HG02943 (cell line): Measurements from ENCODE around the gene KRTAP5-7.
"Not testable (repeated sequence)": the region's sequence is repeated elsewhere in the genome, so short reads cannot be mapped to it uniquely, and the experiment has no call there.

Experiments
- ATAC-seq: cut with Tn5 transposase; IDR thresholded peaks from one replicate; pipeline ENCODE4 v1.9.1; 2021; ENCODE audit warnings: mild to moderate bottlenecking, low read depth, moderate library complexity; ENCODE audit not compliant: unreplicated experiment

KRTAP5-7 gene

GRCh38 chr11:71526796-71527575 lies at the start of gene KRTAP5-7:
TSS of gene KRTAP5-7 (plus strand) at chr11:71527267. CDS start at chr11:71527301, 34 bp downstream.
- ATAC-seq, result not testable (repeated sequence)

GRCh38 chr11:71477641-71478527 lies 49.2 kb upstream of the KRTAP5-7 start:
- no peak for ATAC-seq

- ATAC-seq, result no peak
Measured at GRCh38 chr11:71478528-71478840, 48.6 kb upstream of the KRTAP5-7 start.

- no peak for ATAC-seq
Measured at GRCh38 chr11:71481101-71481960, 45.7 kb upstream of the KRTAP5-7 start.

GRCh38 chr11:71482216-71482615 lies 44.9 kb upstream of the KRTAP5-7 start:
- ATAC-seq, result no peak

- ATAC-seq, result no peak
Measured at GRCh38 chr11:71482746-71483364, 44.2 kb upstream of the KRTAP5-7 start.

GRCh38 chr11:71483692-71484091 lies 43.4 kb upstream of the KRTAP5-7 start:
- no peak for ATAC-seq

- ATAC-seq, result no peak
Measured at GRCh38 chr11:71484248-71485062, 42.6 kb upstream of the KRTAP5-7 start.

GRCh38 chr11:71485063-71485399 lies 42.0 kb upstream of the KRTAP5-7 start:
- ATAC-seq, result no peak

GRCh38 chr11:71485466-71485865 lies 41.6 kb upstream of the KRTAP5-7 start:
- no peak for ATAC-seq

- no peak for ATAC-seq
Measured at GRCh38 chr11:71486320-71486719, 40.7 kb upstream of the KRTAP5-7 start.

GRCh38 chr11:71488681-71489270 lies 38.3 kb upstream of the KRTAP5-7 start:
- no peak for ATAC-seq

- ATAC-seq, result no peak
Measured at GRCh38 chr11:71489311-71490043, 37.6 kb upstream of the KRTAP5-7 start.

- no peak for ATAC-seq
Measured at GRCh38 chr11:71490044-71490730, 36.9 kb upstream of the KRTAP5-7 start.

- no peak for ATAC-seq
Measured at GRCh38 chr11:71490731-71491390, 36.2 kb upstream of the KRTAP5-7 start.

GRCh38 chr11:71491531-71491930 lies 35.5 kb upstream of the KRTAP5-7 start:
- no peak for ATAC-seq

- ATAC-seq, result no peak
Measured at GRCh38 chr11:71491940-71492339, 35.1 kb upstream of the KRTAP5-7 start.
